GM23338 (cell line): ENCODE measurements around the gene PCYT2. TPM values are rescaled to one million over a fixed set of nuclear protein-coding genes. Genes with fewer than 3 reads are reported as not detected.

Source experiments
- ATAC-seq: fragments of 200-7000 bp; cut with Tn5 transposase; 3 replicates; pipeline ENCODE4 v1.9.1; 2020
- DNase-seq: peaks from one replicate; pipeline ENCODE4 v3.0.0-alpha.2; 2015; ENCODE audit warnings: low spot score
- H2AFZ ChIP-seq: fragments of 200-600 bp; sonication (generic); 2 replicates; pipeline ENCODE4 v1.8.0; 2016; ENCODE audit warnings: antibody characterized with exemption, mild to moderate bottlenecking, moderate library complexity
- H3F3A ChIP-seq: fragments of 200-600 bp; sonication (generic); replicated peaks from 2 replicates; pipeline ENCODE4 v1.8.0; 2017; ENCODE audit warnings: antibody characterized with exemption, mixed run types, low read depth
- H3K27ac ChIP-seq: fragments of 200-600 bp; sonication (generic); 2 replicates; pipeline ENCODE4 v1.6.1; 2016; ENCODE audit warnings: low read depth
- H3K27me3 ChIP-seq: fragments of 200-600 bp; sonication (generic); 2 replicates; pipeline ENCODE4 v1.8.0; 2016; ENCODE audit warnings: mild to moderate bottlenecking, mixed run types, moderate library complexity; ENCODE audit not compliant: insufficient read depth
- H3K36me3 ChIP-seq: fragments of 200-600 bp; sonication (generic); 2 replicates; pipeline ENCODE4 v1.8.0; 2016; ENCODE audit warnings: mild to moderate bottlenecking; ENCODE audit not compliant: insufficient read depth
- H3K4me1 ChIP-seq: fragments of 200-600 bp; sonication (generic); 2 replicates; pipeline ENCODE4 v1.8.0; 2016; ENCODE audit warnings: mild to moderate bottlenecking, moderate library complexity; ENCODE audit not compliant: insufficient read depth
- H3K4me2 ChIP-seq: fragments of 200-600 bp; sonication (generic); 2 replicates; pipeline ENCODE4 v1.7.1; 2017; ENCODE audit warnings: mixed run types
- H3K4me3 ChIP-seq: fragments of 200-600 bp; sonication (generic); 2 replicates; pipeline ENCODE4 v1.6.1; 2016; ENCODE audit warnings: mixed run types
- H3K79me2 ChIP-seq: fragments of 200-600 bp; sonication (generic); replicated peaks from 2 replicates; pipeline ENCODE4 v1.8.0; 2017; ENCODE audit warnings: mild to moderate bottlenecking; ENCODE audit not compliant: insufficient read depth
- H3K9me2 ChIP-seq: fragments of 200-600 bp; sonication (generic); 2 replicates; pipeline ENCODE4 v1.8.0; 2017; ENCODE audit not compliant: insufficient read depth
- H4K20me1 ChIP-seq: fragments of 200-600 bp; sonication (generic); replicated peaks from 2 replicates; pipeline ENCODE4 v1.8.0; 2017; ENCODE audit warnings: mild to moderate bottlenecking; ENCODE audit not compliant: insufficient read depth
- H3K27ac Mint-ChIP-seq: 2 replicates; pipeline ENCODE4 v1.8.0; 2020; ENCODE audit warnings: inconsistent platforms, mild to moderate bottlenecking, moderate library complexity, mixed read lengths
- H3K27me3 Mint-ChIP-seq: 3 replicates; pipeline ENCODE4 v1.8.0; 2022; ENCODE audit warnings: low read depth, mild to moderate bottlenecking, moderate library complexity, mixed read lengths, inconsistent platforms; ENCODE audit not compliant: insufficient read depth, poor library complexity
- H3K36me3 Mint-ChIP-seq: 3 replicates; pipeline ENCODE4 v1.8.0; 2021; ENCODE audit warnings: low read depth, mild to moderate bottlenecking, inconsistent platforms, moderate library complexity, mixed read lengths
- H3K4me1 Mint-ChIP-seq: 3 replicates; pipeline ENCODE4 v1.8.0; 2020; ENCODE audit warnings: mild to moderate bottlenecking, inconsistent platforms, mixed read lengths
- H3K4me3 Mint-ChIP-seq: 3 replicates; pipeline ENCODE4 v1.8.0; 2021; ENCODE audit warnings: moderate library complexity, mild to moderate bottlenecking, inconsistent platforms, mixed read lengths
- H3K9me3 Mint-ChIP-seq: 3 replicates; pipeline ENCODE4 v1.8.0; 2020; ENCODE audit warnings: moderate library complexity, mild to moderate bottlenecking, inconsistent platforms, mixed read lengths
- CREB1 ChIP-seq: fragments of 250-450 bp; sonication (Bioruptor Pico); IDR thresholded peaks from 2 replicates; pipeline ENCODE4 v1.5.0; 2020; ENCODE audit warnings: low read depth, mild to moderate bottlenecking, moderate library complexity
- CTCF ChIP-seq, 2 experiments: fragments of 200-600 bp in 1 of 2; sonication (generic) in 1 of 2; conservative IDR thresholded peaks; 2 replicates each; pipeline versions ENCODE4 v1.5.1 to v1.6.1; 2016 to 2017; ENCODE audit warnings: antibody characterized with exemption in 2 of 2, low read depth in 2 of 2, mild to moderate bottlenecking in 2 of 2, moderate library complexity in 1 of 2
- ETS1 ChIP-seq: IDR thresholded peaks from 2 replicates; pipeline ENCODE4 v1.6.1; 2016; ENCODE audit warnings: antibody characterized with exemption
- EZH2 ChIP-seq: fragments of 200-600 bp; sonication (generic); IDR thresholded peaks from one replicate; pipeline ENCODE4 v1.8.0; 2017; ENCODE audit warnings: antibody characterized with exemption, mild to moderate bottlenecking, low read depth; ENCODE audit not compliant: unreplicated experiment
- EZH2phosphoT487 ChIP-seq: fragments of 200-600 bp; sonication (generic); IDR thresholded peaks from one replicate; pipeline ENCODE4 v1.8.1; 2018; ENCODE audit warnings: antibody characterized with exemption; ENCODE audit not compliant: unreplicated experiment
- JUNB ChIP-seq: IDR thresholded peaks from one replicate; pipeline ENCODE4 v1.6.1; 2016; ENCODE audit warnings: antibody characterized with exemption; ENCODE audit not compliant: unreplicated experiment
- POLR2AphosphoS5 ChIP-seq: IDR thresholded peaks from 2 replicates; pipeline ENCODE4 v1.6.1; 2016; ENCODE audit warnings: antibody characterized with exemption, low read depth
- REST ChIP-seq: IDR thresholded peaks from one replicate; pipeline ENCODE4 v1.6.1; 2018; ENCODE audit warnings: antibody characterized with exemption; ENCODE audit not compliant: unreplicated experiment
- STAT1 ChIP-seq: IDR thresholded peaks from one replicate; pipeline ENCODE4 v1.6.1; 2016; ENCODE audit warnings: antibody characterized with exemption; ENCODE audit not compliant: unreplicated experiment
- polyA plus RNA-seq: library from polyadenylated mRNA; unstranded; fragments of >200 nt; fragmentation: Nextera tagmentation; extraction: Ambion mirVana; gene quantifications from 2 replicates; pipeline ENCODE4 v1.2.1, GENCODE V29; 2016
- total RNA-seq: library from RNA; depleted of rRNA; stranded (reverse); fragments of >200 nt; shearing (Covaris generic); gene quantifications from 2 replicates; pipeline ENCODE4 v1.2.3, GENCODE V29; 2014

Gene PCYT2
- total and polyA plus RNA-seq, 2 experiments from 2014 or later: 51.6 to 82.9 TPM

GRCh38 chr17:81859906-81860755 is 51.1 kb downstream of the PCYT2 start, which contains the start of gene P4HB:
Gene P4HB (minus strand): TSS chr17:81860535. CDS start chr17:81860471, 64 bp downstream.
- peak; percentile 83 for TF ChIP-seq POLR2AphosphoS5
- TF ChIP-seq ETS1: no peak
- peaks cover 72% of the 10 kb centered on the region for H3K79me2 ChIP-seq
- H3K36me3 ChIP-seq: peaks cover 5% of the 10 kb centered on the region; the same call in 1 of the 2 replicates
- Mint-ChIP-seq H3K27me3 (peaks cover 24% of the 10 kb centered on the region), H3K4me3 (peak within 1 kb of the TSS; percentile 95), H3K27ac (peak within 1 kb of the TSS; percentile 98), H3K9me3 (peaks cover 2% of the 10 kb centered on the region; the same call in 1 of the 3 replicates), H3K36me3 (peaks cover 57% of the 10 kb centered on the region), H3K4me1 (peaks cover 14% of the 10 kb centered on the region)
- H3K27ac ChIP-seq: peak within 1 kb of the TSS; percentile 86
- no peak for DNase-seq
- H2AFZ ChIP-seq: no peak within 1 kb of the TSS
- peaks cover 13% of the 10 kb centered on the region for H3K4me1 ChIP-seq
- no peak; the same call in 2 of the 3 replicates for ATAC-seq
- peaks cover 45% of the 10 kb centered on the region for H3F3A ChIP-seq
- peak within 1 kb of the TSS; percentile 94 for H3K4me3 ChIP-seq
- peaks cover 35% of the 10 kb centered on the region for H4K20me1 ChIP-seq
- H3K9me2 ChIP-seq: no peaks in the 10 kb centered on the region
- peak within 1 kb of the TSS; percentile 97 for H3K4me2 ChIP-seq
- no peaks in the 10 kb centered on the region for H3K27me3 ChIP-seq

- Histone ChIP-seq H2AFZ (no peak overlapping the region), H3K4me2 (peak overlapping the region; percentile 97), H3F3A (peaks cover 41% of the 10 kb centered on the region), H3K27ac (peak overlapping the region; percentile 86), H3K4me3 (peak overlapping the region; percentile 88), H3K27me3 (no peaks in the 10 kb centered on the region), H3K36me3 (peaks cover 1% of the 10 kb centered on the region), H3K9me2 (no peaks in the 10 kb centered on the region), H4K20me1 (peaks cover 34% of the 10 kb centered on the region), H3K79me2 (peaks cover 67% of the 10 kb centered on the region), H3K4me1 (peaks cover 13% of the 10 kb centered on the region)
- Mint-ChIP-seq H3K4me1 (peaks cover 14% of the 10 kb centered on the region), H3K36me3 (peaks cover 62% of the 10 kb centered on the region), H3K27ac (peak overlapping the region; percentile 51), H3K27me3 (peaks cover 21% of the 10 kb centered on the region), H3K9me3 (peaks cover 2% of the 10 kb centered on the region; the same call in 2 of the 3 replicates), H3K4me3 (peak overlapping the region; percentile 88)
- ATAC-seq (no peak), DNase-seq (no peak)
- no peak for TF ChIP-seq POLR2AphosphoS5
- no peak for TF ChIP-seq JUNB
- TF ChIP-seq EZH2: no peak
- no peak for TF ChIP-seq CTCF (conservative IDR thresholded peaks at IDR 0.05; ENCODE audit: low read depth in 2 of 2)
- no peak for TF ChIP-seq EZH2phosphoT487
- no peak for TF ChIP-seq REST
- TF ChIP-seq STAT1: no peak
- no peak for TF ChIP-seq CREB1 (CRISPR knock-in tag)
These were observed 52.0 kb downstream of the PCYT2 start for GRCh38 chr17:81858967-81859905.
